ENCODE measurements around the gene EPSTI1. TPM values are rescaled to one million over a fixed set of nuclear protein-coding genes. Genes with fewer than 3 reads are reported as not detected.

Gene EPSTI1
- polyA plus RNA-seq, 1 of the 3 experiments (the other 2 are of a cell fraction): 0.02 TPM

GRCh38 chr13:42973581-42973980 lies 18.5 kb downstream of the EPSTI1 start:
- H3K4me3 ChIP-seq (ENCODE audit: low read depth in 2 of 2, low read length in 1 of 2): no peak overlapping the region
- H3F3A ChIP-seq (replicated peaks; ENCODE audit: insufficient read depth): no peaks in the 10 kb centered on the region
- H3K27me3 ChIP-seq (ENCODE audit: insufficient read depth): no peaks in the 10 kb centered on the region
- ChIA-PET POLR2A (no interaction called here), CTCF (interaction anchor here (1.0 to 1.3 kb wide), 2 partner anchors 41 to 906 kb away, joined by 3 to 4 read pairs; no protein-coding TSS in a partner anchor)
- H3K9me2 ChIP-seq: no peaks in the 10 kb centered on the region
- H3K79me2 ChIP-seq (ENCODE audit: insufficient read depth): no peaks in the 10 kb centered on the region
- no peak overlapping the region for H3K27ac ChIP-seq (ENCODE audit: low read depth in 2 of 2, low read length in 1 of 2)
- H3K4me2 ChIP-seq: no peak overlapping the region
- no peak overlapping the region for H3K9ac ChIP-seq
- H3K4me1 ChIP-seq (ENCODE audit: control insufficient read depth in 1 of 2, insufficient read depth in 2 of 2, low read depth in 1 of 2, low read length in 1 of 2): peaks cover 0 to 2% of the 10 kb centered on the region in 2 experiments; a peak in 1 of 4 replicates
- TF ChIP-seq MXI1 (IDR thresholded peaks at IDR 0.05; ENCODE audit: low read depth, low read length) (no peak), TAF1 (IDR thresholded peaks at IDR 0.05; ENCODE audit: borderline replicate concordance, low read depth, low read length) (no peak), RAD21 (IDR thresholded peaks at IDR 0.05; ENCODE audit: low read length) (no peak), MEF2A (IDR thresholded peaks at IDR 0.05; ENCODE audit: borderline replicate concordance, low read depth) (no peak), USF1 (IDR thresholded peaks at IDR 0.05; ENCODE audit: borderline replicate concordance, low read depth) (no peak), ZBTB33 (IDR thresholded peaks at IDR 0.05; ENCODE audit: borderline replicate concordance, low read depth) (no peak), FOXJ3 (CRISPR knock-in tag; IDR thresholded peaks at IDR 0.05) (no peak), YY1 (IDR thresholded peaks at IDR 0.05; ENCODE audit: low read depth) (no peak), FOSL2 (IDR thresholded peaks at IDR 0.05; ENCODE audit: borderline replicate concordance, low read depth) (no peak), EZH2phosphoT487 (IDR thresholded peaks at IDR 0.05; ENCODE audit: borderline replicate concordance, low read depth) (no peak), SMC3 (IDR thresholded peaks at IDR 0.05; ENCODE audit: low read depth, low read length) (no peak), TEAD4 (IDR thresholded peaks at IDR 0.05; ENCODE audit: borderline replicate concordance, insufficient read depth) (no peak)
- H3K9me3 ChIP-seq: no peaks in the 10 kb centered on the region
- no peak for DNase-seq
- WGBS (ENCODE audit: low lambda C conversion rate): 95% methylated on average over 3 of the region's 3 CpGs
- H3K36me3 ChIP-seq (replicated peaks in 1 of 2; ENCODE audit: control insufficient read depth in 1 of 2, insufficient read depth in 2 of 2, low read length in 1 of 2): no peaks in the 10 kb centered on the region
- no peaks in the 10 kb centered on the region for H4K20me1 ChIP-seq (ENCODE audit: insufficient read depth)
- no peak overlapping the region for H2AFZ ChIP-seq (ENCODE audit: low read depth)

- WGBS (ENCODE audit: low lambda C conversion rate): 96% methylated on average over 9 of the region's 9 CpGs
- H3F3A ChIP-seq (replicated peaks; ENCODE audit: insufficient read depth): no peaks in the 10 kb centered on the region
- CTCF ChIA-PET: interaction anchor here (0.7 to 1.8 kb wide), 14 partner anchors 10 to 832 kb away, joined by 3 to 6 read pairs (median 3); no protein-coding TSS in a partner anchor
- no peaks in the 10 kb centered on the region for H3K9me3 ChIP-seq
- no peak overlapping the region for H3K4me3 ChIP-seq (ENCODE audit: low read depth in 2 of 2, low read length in 1 of 2)
- no peaks in the 10 kb centered on the region for H4K20me1 ChIP-seq (ENCODE audit: insufficient read depth)
- H3K4me2 ChIP-seq: no peak overlapping the region
- H3K27me3 ChIP-seq (ENCODE audit: insufficient read depth): no peaks in the 10 kb centered on the region
- H3K9me2 ChIP-seq: no peaks in the 10 kb centered on the region
- TF ChIP-seq TAF1 (IDR thresholded peaks at IDR 0.05; ENCODE audit: borderline replicate concordance, low read depth, low read length) (no peak), FOXM1 (IDR thresholded peaks at IDR 0.05; ENCODE audit: low read depth) (no peak), TCF12 (IDR thresholded peaks at IDR 0.05) (no peak), SMC3 (IDR thresholded peaks at IDR 0.05; ENCODE audit: low read depth, low read length) (no peak), RAD21 (IDR thresholded peaks at IDR 0.05; ENCODE audit: low read length) (no peak)
- H3K27ac ChIP-seq (ENCODE audit: low read depth in 2 of 2, low read length in 1 of 2): no peak overlapping the region
- H2AFZ ChIP-seq (ENCODE audit: low read depth): no peak overlapping the region
- no peak overlapping the region for H3K9ac ChIP-seq
- no peaks in the 10 kb centered on the region for H3K79me2 ChIP-seq (ENCODE audit: insufficient read depth)
- POLR2A ChIA-PET: no interaction called here
- H3K4me1 ChIP-seq (ENCODE audit: control insufficient read depth in 1 of 2, insufficient read depth in 2 of 2, low read depth in 1 of 2, low read length in 1 of 2): peaks cover 0 to 2% of the 10 kb centered on the region in 2 experiments; a peak in 1 of 4 replicates
- no peak for DNase-seq
- no peaks in the 10 kb centered on the region for H3K36me3 ChIP-seq (replicated peaks in 1 of 2; ENCODE audit: control insufficient read depth in 1 of 2, insufficient read depth in 2 of 2, low read length in 1 of 2)
Measured at GRCh38 chr13:42971691-42972347, 20.2 kb downstream of the EPSTI1 start.
